ENCODE data around the gene RTKN2. TPM values are rescaled to one million over a fixed set of nuclear protein-coding genes. Genes with fewer than 3 reads are reported as not detected.

RTKN2 gene
- total and polyA plus RNA-seq, 4 donors = 0.05 to 0.93 (median 0.17) TPM; not detected in 1

GRCh38 chr10:62259998-62260397 is 8.6 kb downstream of the RTKN2 start:
- H3K36me3 ChIP-seq (ENCODE audit: control insufficient read depth in 4 of 4, insufficient read depth in 3 of 4, low read depth in 1 of 4, low read length in 3 of 4) = no peaks in the 10 kb centered on the region
- H3K27me3 ChIP-seq (ENCODE audit: control insufficient read depth in 4 of 4, insufficient read depth in 4 of 4, low read length in 3 of 4) = no peaks in the 10 kb centered on the region
- no peak overlapping the region for H3K4me3 ChIP-seq (ENCODE audit: low read depth in 1 of 3, low read length in 3 of 3)
- 96% methylated on average over 1 of the region's 1 CpG for WGBS
- H3K9ac ChIP-seq (ENCODE audit: low read depth in 1 of 2, low read length in 2 of 2) = no peak overlapping the region
- TF ChIP-seq SP1 (IDR thresholded peaks at IDR 0.05) = no peak
- no peak for TF ChIP-seq RXRA (IDR thresholded peaks at IDR 0.05)
- TF ChIP-seq, protein P1, sequence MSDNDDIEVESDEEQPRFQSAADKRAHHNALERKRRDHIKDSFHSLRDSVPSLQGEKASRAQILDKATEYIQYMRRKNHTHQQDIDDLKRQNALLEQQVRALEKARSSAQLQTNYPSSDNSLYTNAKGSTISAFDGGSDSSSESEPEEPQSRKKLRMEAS (IDR thresholded peaks at IDR 0.05) = no peak
- TF ChIP-seq CTCF (IDR thresholded peaks at IDR 0.05; ENCODE audit: low read depth, low read length, missing input control) = no peak
- TF ChIP-seq TAF1 (conservative IDR thresholded peaks at IDR 0.05) = no peak
- TF ChIP-seq RAD21 (IDR thresholded peaks at IDR 0.05) = no peak
- no peak for TF ChIP-seq ATF3 (IDR thresholded peaks at IDR 0.05)
- TF ChIP-seq YY1 (IDR thresholded peaks at IDR 0.05) = no peak
- no peak for TF ChIP-seq FOXA1 (IDR thresholded peaks at IDR 0.05)
- no peak for TF ChIP-seq ZBTB33 (IDR thresholded peaks at IDR 0.05)
- no peak for TF ChIP-seq EGR1 (IDR thresholded peaks at IDR 0.05; ENCODE audit: low read depth in 2 of 2)
- TF ChIP-seq FOXA2 (IDR thresholded peaks at IDR 0.05) = no peak
- TF ChIP-seq NR2F2 (IDR thresholded peaks at IDR 0.05) = no peak
- H3K4me1 ChIP-seq (ENCODE audit: control insufficient read depth in 4 of 4, insufficient read depth in 4 of 4, low read length in 3 of 4) = no peaks in the 10 kb centered on the region
- H3K9me3 ChIP-seq (ENCODE audit: control insufficient read depth in 4 of 4, low read length in 3 of 4) = no peaks in the 10 kb centered on the region
- no peak for DNase-seq (ENCODE audit: low spot score)
- H3K27ac ChIP-seq (ENCODE audit: low read depth in 1 of 2, low read length in 2 of 2) = no peak overlapping the region

GRCh38 chr10:62259456-62259855 is 9.2 kb downstream of the RTKN2 start:
- no peak for TF ChIP-seq ZBTB33 (IDR thresholded peaks at IDR 0.05)
- WGBS = 73% methylated on average over 4 of the region's 4 CpGs
- no peaks in the 10 kb centered on the region for H3K36me3 ChIP-seq (ENCODE audit: control insufficient read depth in 4 of 4, insufficient read depth in 3 of 4, low read depth in 1 of 4, low read length in 3 of 4)
- DNase-seq (ENCODE audit: low spot score) = no peak
- no peaks in the 10 kb centered on the region for H3K9me3 ChIP-seq (ENCODE audit: control insufficient read depth in 4 of 4, low read length in 3 of 4)
- no peak overlapping the region for H3K4me3 ChIP-seq (ENCODE audit: low read depth in 1 of 3, low read length in 3 of 3)
- H3K27me3 ChIP-seq (ENCODE audit: control insufficient read depth in 4 of 4, insufficient read depth in 4 of 4, low read length in 3 of 4) = no peaks in the 10 kb centered on the region
- H3K4me1 ChIP-seq (ENCODE audit: control insufficient read depth in 4 of 4, insufficient read depth in 4 of 4, low read length in 3 of 4) = no peaks in the 10 kb centered on the region
- H3K9ac ChIP-seq (ENCODE audit: low read depth in 1 of 2, low read length in 2 of 2) = no peak overlapping the region
- H3K27ac ChIP-seq (ENCODE audit: low read depth in 1 of 2, low read length in 2 of 2) = no peak overlapping the region

All from liver (tissue), 9 donors.